ENCODE data around the gene RIN1. TPM values are rescaled to one million over a fixed set of nuclear protein-coding genes. Genes with fewer than 3 reads are reported as not detected.
A peak's percentile ranks its signal among the peaks of the same experiment; 100 is the strongest.

RIN1 gene
- total RNA-seq, 1 donor from 2014 or later, result 1.0 TPM

DNA sequence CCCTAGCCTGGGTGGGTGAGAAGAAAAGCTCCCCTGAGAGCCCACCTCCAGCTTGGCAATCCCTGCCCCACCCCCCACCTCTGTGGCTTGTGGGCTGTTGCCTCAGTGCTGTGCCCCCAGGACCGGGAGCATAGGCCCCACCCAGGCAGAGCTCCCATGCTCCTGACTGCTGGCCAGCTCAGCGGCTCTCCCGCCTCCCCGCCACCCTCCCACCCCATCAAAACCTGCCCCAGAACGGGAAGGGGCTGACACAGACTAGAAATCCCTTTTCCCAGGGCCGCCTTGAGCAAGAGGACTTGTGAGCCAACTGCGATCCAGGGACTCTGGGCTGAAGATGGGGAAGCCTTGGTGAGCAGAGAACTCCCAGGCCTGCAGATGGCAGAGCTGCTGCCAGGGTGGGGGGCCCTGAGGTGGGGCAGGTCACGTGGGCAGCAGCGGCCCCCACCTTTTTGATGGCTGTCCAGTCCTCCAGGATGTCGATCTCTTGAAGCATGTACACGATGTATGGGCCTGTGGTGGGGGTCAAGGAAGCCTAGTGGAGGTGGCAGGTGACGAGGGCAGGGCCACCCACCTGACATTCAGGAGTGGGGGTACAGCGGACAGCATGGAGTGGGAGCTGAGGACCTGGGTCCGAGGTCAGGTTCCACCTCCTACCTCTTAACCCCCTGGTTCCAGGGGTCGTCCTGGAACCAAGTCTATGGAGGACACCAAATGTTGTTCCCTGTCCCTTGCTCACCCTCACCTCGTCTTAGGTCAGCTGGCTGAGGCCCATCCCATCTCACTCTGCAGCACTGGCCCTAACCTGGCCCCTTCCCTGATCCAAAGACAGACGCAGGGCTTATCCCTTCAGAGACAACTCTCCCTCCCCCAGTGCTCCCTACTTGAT, 2.3 kb upstream of the RIN1 start:
- no peak for ATAC-seq (ENCODE audit: poor library complexity)
- peak; percentile 22 for DNase-seq

DNA sequence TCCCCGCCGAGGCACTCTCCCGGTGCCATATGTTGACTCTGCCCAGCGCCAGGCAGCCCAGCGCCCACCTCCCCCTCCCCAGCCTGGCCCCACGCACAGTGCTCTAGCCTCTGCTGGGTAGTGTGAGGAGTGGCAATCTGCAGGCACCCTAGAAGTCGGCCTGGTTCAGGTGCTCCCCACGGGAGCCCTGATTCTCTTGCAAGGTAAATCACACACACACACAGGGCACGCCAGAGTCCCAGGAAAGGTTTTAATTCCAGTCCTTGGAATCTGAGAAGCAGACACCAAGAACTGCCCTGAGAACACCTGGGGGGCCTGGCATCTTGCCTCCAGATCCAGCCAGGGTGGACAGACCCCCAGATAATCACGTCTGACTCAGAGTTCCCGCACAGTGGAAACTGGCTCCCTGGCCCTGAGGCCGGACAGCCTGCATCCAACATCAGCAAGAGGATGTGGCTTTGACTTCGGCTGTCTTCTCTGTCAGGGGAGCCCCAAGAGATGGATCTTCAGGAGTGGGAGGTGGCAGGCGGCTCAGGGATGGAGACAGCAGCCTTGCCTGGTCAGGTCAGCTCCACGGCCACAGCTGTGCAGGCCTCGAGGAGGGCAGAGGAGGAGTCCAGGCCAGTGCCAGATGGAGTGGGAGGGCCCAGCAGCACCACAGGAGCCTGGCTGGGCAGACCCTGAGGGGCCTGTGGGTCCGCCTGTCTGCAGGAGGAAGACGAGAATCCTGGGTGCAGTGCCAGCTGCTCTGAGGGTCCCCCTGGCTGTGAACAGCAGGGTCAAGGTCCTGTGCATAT, 1.1 kb upstream of the RIN1 start:
- ATAC-seq (ENCODE audit: poor library complexity) (no peak), DNase-seq (peak; percentile 41)
- intact Hi-C loops (cut with DNase I), result no loop called here

More for the DNA sequence above, 2.3 kb upstream of the RIN1 start:
- intact Hi-C loops (cut with DNase I), result no loop called here

GRCh38 chr11:66335531-66336233, 552 bp downstream of the RIN1 start:
- DNase-seq, result no peak

DNA sequence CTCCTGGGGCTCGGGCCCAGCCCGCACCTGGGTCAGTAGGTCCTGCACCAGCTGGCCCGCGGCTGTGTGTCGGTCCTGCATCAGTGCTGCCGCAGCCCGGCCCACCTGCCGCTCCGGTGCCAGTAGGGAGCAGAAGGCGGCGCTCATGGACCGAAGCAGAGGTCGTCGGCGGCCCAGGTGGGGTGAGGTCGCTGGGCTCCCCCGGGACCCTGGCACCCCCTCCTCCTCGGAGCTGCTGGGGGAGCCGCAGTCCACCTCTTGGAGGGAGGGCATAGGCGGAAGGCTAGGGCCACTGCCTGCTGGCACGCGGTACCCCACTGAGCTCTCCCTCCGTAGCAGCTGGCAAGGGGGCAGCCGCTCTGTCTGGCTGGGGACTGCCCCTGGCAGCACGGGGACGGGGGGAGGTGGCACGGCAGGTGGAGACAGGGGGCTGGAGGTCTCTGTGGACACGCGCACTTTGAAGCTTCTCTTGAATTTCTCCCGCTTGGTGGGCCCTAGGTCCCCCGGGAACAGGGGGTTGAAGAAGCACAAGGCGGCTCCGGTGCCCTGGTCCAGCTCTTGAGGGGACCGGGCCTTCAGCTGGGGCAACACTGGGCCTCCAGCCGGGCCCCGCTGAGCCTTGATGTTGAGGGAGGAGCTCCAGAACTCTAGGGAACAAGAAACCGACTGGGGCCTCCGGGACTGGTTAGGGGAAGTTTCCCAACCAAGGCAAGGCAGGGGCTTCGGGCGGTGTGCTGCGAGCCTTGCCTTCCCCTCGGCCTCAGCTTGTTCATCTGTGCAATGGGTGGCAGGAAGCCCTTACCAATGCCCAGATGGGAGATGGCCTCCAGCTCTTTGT, 1.4 kb downstream of the RIN1 start:
- ATAC-seq (ENCODE audit: poor library complexity), result no peak
- intact Hi-C loops (cut with DNase I), result no loop called here
- no peak for DNase-seq

More at GRCh38 chr11:66335531-66336233, 552 bp downstream of the RIN1 start:
- intact Hi-C loops (cut with DNase I), result no loop called here
- ATAC-seq (ENCODE audit: poor library complexity), result peak; percentile 34

GRCh38 chr11:66333896-66334604, 2.2 kb downstream of the RIN1 start:
- ATAC-seq (ENCODE audit: poor library complexity) (no peak), DNase-seq (peak; percentile 33)
- intact Hi-C loops (cut with DNase I), result no loop called here

GRCh38 chr11:66333220-66333877, 2.9 kb downstream of the RIN1 start:
- DNase-seq, result peak; percentile 15
- intact Hi-C loops (cut with DNase I), result no loop called here

DNA sequence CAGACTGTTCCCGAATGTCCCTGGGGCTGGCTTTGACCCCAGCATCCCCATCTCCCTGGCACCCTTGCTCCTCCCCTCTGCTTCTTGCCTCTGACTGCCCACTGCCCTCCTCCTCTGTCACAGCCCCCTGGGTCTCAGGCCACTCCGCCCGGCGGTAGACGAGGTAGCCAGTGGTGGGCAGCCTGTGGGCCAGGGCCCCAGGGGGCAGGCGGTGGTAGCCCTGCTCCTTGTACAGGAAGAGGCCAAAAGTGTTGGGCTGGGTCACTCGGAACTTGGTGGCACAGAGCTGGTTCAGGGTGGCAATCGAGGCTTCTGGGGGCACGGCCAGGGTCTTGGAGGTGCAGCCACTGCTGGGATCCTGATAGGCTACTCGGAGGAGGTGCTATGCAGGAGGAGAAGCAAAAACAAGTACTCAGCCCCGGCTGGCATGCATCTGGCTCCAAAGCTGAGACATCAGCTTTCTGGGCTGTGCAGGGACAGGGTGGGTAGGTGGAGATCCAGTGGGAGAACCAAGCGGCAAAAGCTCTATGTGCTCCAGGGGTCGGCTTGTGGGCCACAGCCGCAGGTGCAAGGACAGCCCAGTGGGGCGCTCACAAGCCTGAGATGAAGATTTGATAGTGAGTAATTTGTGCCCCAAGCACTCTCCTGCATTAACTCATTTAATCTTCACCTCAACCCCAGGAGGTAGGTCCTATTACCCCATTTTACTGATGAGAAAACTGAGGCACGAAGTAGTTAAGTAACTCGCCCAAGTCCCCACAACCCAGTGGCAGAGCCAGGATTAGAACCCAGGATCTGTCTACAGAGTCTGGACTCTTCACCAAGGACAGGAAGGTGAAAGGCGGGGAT, 3.6 kb downstream of the RIN1 start:
- no peak for DNase-seq
- intact Hi-C loops (cut with DNase I), result no loop called here
- ATAC-seq (ENCODE audit: poor library complexity), result no peak

More at GRCh38 chr11:66333220-66333877, 2.9 kb downstream of the RIN1 start:
- no peak for ATAC-seq (ENCODE audit: poor library complexity)

DNA sequence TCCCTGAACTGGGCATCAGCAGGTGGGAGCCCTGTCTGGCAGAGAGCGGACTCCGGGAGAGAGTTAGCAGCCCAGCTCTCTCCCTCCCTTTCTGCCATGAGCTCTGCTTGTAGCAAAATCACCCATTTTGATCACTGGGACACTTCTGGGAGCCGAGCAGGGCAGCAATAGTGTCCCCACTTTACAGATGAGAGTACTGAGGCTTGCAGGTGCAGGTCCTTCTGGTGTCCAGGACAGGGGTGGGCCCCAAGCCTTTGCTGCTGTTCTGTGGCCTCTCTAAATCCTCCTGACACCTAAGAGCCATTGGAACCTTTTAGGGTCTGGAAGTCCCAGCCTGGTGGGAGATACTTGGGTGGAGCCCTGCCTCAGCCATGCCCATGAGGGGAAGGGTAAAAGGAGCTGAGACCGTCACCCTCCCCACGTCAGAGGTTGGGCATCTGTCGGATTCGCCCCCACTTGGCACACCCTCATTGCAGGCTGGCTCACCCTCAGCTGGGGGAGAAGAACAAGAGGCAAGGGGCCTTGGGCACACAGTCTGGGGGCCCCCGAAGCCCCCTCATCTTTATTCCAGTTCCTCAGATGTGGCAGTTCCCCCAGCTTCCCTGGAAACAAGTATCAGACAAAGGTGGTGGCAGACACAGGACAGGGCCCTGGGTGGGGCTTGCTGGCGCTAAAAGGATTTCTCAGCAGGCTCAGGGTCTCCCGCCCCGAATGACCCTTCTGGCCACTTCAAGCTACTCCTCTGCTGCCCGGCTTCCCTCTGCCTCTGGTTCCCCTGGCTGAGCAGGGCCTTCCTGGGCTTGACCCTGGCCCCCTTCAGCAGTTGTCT, 4.5 kb downstream of the RIN1 start:
- ATAC-seq (ENCODE audit: poor library complexity), result no peak
- intact Hi-C loops (cut with DNase I), result no loop called here
- DNase-seq, result no peak

GRCh38 chr11:66330931-66331330, 5.3 kb downstream of the RIN1 start:
- ATAC-seq (ENCODE audit: poor library complexity), result no peak
- intact Hi-C loops (cut with DNase I), result no loop called here
- DNase-seq, result peak; percentile 34

- ATAC-seq (ENCODE audit: poor library complexity) (no peak), DNase-seq (peak; percentile 5)
- intact Hi-C loops (cut with DNase I), result loop anchor here (2.0 kb wide), 1 partner anchor 18 kb away; no protein-coding TSS in a partner anchor
Observed at GRCh38 chr11:66329165-66329673, 7.0 kb downstream of the RIN1 start.

DNA sequence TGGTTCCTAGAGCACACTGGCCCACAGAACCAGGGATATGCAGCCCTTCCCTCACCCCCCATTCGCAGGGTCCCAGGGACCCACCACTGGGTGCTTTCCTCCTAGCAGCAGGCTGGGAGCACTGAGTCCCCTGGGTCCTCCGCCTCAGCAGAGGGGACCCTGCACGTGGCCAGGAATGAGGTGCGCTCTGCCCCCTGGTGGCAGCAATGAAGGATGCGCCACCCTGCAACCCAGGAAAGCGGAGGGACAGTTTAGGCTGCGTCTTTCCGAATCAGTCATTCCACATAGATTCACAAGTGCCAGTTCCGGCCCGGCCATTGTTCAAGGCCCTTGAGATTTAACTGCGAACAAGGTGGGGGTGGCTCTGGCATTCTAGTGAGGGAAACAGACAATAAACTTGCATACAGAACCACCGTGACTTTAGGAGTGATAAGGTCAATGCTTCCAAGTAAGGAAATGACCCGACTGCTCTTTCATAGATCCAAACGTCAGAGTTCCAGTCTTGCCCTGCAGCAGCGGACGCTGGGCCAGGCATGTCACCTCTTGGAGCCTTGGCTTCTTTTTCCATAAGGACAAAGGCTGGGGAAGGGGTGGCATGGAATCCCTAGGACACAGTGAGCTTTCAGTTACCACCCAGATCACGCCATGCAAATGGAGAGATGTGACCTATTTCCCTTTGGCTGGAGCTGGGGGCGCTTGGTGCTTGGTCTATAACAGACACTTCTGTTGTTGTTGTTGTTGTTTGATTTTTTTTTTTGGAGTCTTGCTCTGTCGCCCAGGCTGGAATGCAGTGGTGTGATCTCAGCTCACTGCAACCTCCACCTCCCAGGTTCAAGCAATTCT, 7.7 kb downstream of the RIN1 start:
- intact Hi-C loops (cut with DNase I), result loop anchor here (2.0 kb wide), 1 partner anchor 18 kb away; no protein-coding TSS in a partner anchor
- ATAC-seq (ENCODE audit: poor library complexity) (peak; percentile 84), DNase-seq (peak; percentile 85)

DNA sequence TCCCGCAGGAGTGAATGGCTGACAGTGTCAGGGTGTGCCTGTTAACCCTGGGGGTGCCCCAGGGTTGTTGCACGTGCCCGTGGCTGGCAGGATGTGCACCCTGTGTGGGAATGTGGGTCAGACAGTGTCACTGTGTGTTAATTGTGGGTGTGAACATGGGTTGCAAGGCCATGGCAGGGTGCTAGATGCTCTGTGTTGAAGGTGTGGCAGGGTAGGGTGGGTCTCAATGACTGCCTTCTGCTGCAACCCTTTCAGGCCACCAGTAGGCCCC, 8.3 kb downstream of the RIN1 start:
- intact Hi-C loops (cut with DNase I), result loop anchor here (2.0 kb wide), 1 partner anchor 17 kb away; no protein-coding TSS in a partner anchor
- DNase-seq (peak; percentile 33), ATAC-seq (ENCODE audit: poor library complexity) (peak; percentile 2)

DNA sequence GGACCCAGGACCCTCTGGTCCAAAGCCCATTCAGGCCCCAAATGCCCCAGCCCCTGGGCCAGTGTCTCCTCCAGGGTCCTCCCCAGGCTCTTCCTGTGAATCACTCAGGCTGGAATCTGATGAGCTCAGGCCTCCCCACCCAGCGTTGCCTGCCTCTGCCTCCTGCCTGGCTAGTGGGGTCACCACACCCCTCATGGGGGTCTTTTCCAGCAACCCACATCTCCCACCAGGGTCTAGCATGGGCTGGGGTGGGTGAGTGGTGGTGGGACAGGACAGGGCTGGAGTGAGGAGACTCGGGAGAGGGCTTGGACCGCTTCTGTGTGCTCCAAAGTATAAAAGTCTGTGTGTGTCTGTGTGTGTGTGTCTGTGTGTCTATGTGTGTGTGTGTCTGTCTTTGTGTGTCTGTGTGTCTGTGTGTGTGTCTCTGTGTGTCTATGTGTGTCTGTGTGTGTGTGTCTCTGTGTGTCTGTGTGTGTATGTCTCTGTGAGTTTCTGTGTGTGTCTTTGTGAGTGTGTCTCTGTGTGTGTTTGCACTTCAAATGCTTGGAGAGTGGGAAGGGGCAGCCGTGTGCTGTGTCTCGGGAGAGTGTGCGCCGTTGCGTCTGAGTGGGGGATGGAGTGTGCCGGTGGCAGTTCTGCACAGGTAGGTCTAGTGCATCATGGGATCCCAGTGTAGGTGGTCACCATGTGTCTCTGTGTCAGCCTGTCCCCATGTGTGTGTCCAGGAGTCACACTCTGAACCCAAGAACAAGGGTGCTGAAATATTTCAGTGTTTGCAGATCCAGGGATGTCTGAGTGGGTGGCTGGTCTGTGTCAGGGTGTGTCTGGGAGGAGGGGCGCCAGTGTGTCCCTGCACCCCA, 8.8 kb downstream of the RIN1 start:
- intact Hi-C loops (cut with DNase I), result loop anchor here (2.0 kb wide), 1 partner anchor 17 kb away; no protein-coding TSS in a partner anchor
- peak; percentile 19 for ATAC-seq (ENCODE audit: poor library complexity)
- peak; percentile 58 for DNase-seq
